ENCODE measurements around the gene HTD2.
"Not testable (repeated sequence)": the region's sequence is repeated elsewhere in the genome, so short reads cannot be mapped to it uniquely, and the experiment has no call there.

Gene HTD2

DNA sequence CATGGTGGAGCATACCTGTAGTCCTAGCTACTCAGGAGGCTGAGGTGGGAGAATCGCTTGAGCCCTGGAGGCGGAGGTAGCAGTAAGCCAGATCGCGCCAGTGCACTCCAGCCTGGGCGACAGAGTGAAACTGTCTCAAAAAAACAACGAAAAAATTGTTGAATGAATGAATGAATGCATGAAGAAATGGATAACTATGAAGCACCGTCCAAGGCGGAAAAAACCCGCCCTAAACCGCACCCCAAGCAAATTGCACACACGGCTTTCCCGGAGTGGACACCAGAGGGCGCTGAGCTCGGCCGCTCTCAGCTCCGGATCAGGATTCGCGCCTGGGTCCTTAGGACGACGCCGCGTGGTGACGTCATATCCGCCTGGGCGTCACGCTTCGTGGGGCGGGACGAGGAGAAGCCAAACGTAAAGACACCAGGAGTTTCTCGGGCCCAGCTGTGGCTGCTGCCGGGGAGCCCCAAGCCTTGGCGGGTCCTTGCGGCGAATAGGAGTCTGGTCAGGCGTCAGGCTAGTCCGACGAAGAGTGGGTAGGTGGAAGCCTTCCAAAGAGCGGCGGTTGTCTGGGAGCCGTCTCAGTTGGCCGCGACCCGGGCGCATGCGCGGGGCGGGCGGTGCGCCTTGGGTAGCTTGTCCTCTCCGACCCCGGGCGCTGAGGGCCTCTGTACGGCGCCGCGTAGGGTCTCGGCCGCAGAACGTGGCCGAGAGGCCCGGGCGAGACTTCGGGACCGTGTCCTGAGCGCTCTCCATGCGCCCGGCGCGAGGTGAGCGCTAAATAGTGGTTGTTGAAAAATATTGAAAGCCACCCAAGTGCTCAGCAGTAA, at the start of gene HTD2, which contains the start of gene RPP14:
HTD2 (plus strand) TSS at position 639 of the 830 bp plus-strand sequence. CDS start 11,094 bp downstream, outside the sequence.
RPP14 (plus strand) TSS at position 364 of the 830 bp plus-strand sequence. CDS start 4,085 bp downstream, outside the sequence.
- peak; percentile 98 for DNase-seq (ENCODE audit: low read depth in 2 of 2)

DNA sequence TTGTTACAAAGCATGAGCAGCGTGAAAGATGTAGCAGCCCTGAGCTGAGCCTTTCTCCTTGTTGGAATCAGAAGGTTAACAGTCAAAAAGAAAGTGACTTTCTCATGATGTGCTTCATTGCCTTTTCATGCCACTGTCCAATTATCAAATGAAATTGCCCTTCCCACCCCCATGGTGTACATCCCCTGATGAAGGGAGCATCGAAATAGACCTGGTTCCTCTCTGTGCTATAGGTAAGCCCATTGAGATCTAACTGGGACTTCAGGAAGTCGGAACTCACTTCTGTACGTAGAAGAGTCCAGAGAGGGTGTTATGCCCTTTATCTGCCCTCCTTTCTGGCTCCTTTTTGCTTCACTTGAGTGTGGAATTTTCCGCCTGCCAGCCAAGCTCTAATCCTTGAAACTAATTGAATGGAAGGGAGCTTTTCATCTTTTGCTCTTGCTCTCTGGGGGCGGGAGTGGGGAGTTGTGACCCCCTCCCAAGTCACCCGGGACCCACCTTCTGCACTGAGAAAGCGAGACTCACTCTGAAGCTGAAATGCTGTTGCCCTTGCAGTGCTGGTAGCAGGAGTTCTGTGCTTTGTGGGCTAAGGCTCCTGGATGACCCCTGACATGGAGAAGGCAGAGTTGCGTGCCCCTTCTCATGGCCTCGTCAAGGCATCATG, 47.8 kb upstream of the HTD2 start:
- no peak for DNase-seq (ENCODE audit: low read depth in 2 of 2)

DNA sequence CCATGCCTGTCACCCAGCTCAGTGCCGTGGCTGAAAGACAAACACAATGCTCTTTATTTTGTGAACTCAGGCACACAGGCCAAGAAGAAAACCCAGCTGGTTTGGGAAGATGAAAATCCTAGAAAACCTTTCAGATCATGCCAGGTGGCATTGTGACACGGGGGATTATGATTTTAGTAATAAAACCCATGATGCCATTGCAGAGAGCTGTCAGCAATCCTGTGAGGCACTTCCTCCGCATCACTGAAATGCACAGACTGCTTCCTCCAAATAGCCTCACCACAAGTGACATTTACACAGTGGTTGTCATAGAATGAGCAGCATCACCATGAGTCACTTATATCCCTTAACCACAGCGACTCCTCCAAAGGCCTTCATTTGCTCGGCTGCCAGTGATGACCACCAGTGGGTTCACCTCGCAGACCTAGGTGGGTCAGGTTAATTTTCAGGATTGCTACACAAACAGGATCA, 46.0 kb upstream of the HTD2 start:
- DNase-seq (ENCODE audit: low read depth in 2 of 2): no peak

DNA sequence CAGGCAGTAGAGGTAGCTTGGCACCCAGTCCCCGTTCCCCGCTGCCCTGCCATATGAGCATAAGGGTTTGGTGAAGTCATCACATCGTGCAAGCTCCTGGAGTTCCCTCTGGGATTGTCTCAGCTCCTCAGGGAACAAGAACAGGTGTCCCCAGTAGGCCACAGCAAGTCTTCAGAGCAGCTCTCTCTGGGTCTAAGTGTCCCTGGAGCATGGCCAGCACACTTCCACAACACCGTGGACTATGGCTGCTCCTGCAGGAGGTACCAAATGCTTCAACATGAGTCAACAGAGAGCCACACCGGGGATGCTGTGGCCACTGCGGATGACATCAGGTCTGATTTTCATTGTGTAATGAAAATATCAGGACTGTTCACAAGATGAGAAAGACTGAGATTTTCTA, 45.6 kb upstream of the HTD2 start:
- no peak for DNase-seq (ENCODE audit: low read depth in 2 of 2)

DNA sequence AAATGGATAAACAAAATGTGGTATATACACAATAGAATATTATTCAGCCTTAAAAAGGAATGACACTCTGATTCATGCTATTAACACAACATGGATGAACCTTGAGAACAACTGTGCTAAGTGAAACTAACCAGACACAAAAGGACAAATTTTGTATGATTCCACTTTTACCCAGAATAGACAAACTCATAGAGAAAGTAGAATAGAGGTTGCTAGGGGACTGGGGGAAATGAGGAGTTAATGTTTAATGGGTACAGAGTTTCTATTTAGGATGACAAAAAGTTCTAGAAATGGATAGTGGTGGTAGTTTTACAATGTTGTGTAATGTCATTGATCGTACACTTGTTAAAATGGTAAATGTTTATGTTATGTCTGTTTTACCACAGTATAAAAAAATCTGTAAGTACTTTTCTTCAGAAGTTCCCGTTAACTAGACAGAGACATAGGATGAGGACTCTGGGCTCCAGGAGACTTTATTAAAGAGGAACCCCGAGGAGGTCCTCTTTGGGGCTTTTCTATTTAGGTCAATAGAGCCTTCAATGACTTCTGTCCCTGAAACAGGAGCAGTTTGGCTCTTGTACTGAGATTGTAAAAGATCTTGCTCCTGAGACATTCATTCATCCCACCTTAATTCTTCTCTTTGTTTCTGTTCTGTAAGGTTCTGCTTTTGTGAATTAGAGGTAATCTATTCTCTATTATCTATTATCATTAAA, 44.2 kb upstream of the HTD2 start:
- no peak for DNase-seq (ENCODE audit: low read depth in 2 of 2)

DNA sequence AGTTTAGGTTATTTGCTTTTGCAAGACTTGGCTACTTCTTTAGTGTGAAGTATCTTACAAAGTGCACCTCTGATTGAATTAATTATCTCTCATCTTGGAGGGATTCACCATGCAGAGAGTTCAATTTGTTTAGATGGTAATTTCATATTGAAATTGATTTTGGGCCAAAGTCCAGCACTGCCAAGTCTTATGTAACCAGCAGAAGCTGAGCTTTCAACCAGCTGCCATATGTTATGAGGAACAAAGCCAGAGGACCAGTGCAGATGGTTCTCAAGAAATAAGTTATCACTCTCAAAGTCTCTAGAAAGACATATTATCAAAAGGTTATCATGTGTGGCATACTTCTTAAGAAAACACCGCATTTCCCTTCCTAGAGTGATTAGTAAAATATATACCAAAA, 39.7 kb upstream of the HTD2 start:
- no peak for DNase-seq (ENCODE audit: low read depth in 2 of 2)

DNA sequence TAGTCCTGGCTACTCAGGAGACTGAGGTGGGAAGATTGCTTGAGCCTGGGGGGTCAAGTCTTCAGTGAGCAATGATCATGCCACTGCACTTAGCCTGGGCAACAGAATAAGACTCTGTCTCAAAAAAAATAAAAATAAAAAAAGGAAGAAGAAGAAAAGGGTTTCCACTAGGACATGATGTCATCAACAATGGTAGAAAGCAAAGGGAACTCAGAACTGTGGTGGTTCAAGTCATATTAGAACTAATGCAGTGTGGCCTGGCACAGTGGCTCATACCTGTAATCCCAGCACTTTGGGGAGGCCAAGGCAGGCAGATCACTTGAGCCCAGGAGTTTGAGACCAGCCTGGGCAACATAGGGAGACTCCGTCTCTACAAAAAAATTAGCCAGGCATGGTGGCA, 38.8 kb upstream of the HTD2 start:
- DNase-seq (ENCODE audit: low read depth in 2 of 2): not testable (repeated sequence)

DNA sequence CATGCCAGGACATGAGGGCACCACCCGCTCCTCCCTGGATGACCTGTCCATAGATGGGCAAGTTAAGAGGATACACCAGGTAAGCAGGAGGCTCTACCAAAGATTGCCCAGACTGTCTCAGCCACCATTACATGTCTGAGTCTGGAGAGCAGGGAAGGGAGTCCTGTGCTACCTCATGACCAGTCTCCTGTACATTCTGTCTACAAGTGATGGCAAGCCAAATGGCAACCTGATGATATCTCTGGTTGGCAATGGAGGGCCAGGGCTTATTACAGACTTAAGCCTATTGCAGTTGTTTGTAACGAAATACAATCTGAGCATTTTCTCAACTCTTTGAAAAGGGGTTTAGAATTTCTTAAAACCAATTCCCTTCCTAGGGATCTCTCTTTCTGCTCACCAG, 37.0 kb upstream of the HTD2 start:
- DNase-seq (ENCODE audit: low read depth in 2 of 2): no peak

DNA sequence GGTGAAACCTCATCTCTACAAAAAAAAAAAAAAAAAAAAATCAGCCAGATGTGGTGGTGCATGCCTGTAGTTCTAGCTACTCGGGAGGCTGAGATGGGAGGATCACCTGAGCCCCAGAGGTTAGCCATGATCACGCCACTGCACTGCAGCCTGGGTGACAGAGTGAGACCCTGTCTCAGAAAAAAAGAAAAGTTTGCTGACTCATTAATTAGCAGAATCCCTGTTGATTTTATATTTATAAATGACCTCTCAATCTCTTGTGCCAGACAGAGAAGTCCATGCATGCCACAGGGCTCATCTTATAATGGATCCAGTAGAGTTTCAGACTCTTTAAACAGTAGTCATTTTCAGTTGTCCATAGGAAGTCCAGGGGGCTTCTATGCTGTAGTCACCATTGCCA, 35.8 kb upstream of the HTD2 start:
- DNase-seq (ENCODE audit: low read depth in 2 of 2): no peak

DNA sequence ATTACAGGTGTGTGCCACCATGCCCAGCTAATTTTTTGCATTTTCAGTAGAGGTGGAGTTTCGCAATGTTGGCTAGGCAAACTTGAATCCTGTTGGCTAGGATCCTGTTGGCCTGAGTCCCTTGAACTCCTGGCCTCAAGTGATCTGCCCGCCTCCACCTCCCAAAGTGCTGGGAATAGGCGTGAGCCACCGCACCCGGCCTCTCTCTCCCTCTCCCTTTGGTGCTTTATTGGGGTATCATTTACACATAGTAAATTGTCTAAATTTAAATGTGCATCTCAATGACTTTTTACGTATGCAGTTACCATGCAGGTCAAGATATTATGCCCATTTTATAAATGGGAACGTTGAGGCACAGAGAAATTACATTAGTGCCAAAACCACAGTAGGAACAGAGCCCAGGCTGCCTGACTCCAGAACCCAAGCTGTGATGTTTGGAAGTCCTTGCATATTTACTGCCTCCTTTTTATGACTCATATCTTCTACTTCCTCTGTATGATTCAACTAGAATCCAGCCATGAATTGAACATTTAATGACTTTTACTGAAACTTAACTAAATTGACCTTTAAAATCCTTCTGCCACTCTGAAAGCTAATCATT, 34.3 kb upstream of the HTD2 start:
- no peak for DNase-seq (ENCODE audit: low read depth in 2 of 2)

DNA sequence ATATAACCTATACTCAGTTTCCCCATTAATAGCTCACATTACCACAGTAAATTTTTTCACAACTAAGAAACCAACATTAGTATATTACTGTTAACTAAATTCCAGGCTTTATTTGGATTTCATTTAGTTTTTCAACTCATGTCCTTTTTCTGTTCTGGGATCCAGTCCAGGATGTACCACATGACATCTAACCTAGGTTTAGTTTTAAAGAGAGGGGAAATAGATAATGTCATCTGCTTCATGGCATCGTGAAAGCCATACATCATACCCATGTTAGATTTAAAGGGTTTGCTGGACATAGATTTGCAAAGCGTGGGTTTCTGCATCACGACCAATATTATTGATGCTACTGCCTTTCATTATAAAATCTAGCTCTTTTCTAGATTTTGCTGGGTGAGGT, 33.4 kb upstream of the HTD2 start:
- no peak for DNase-seq (ENCODE audit: low read depth in 2 of 2)

DNA sequence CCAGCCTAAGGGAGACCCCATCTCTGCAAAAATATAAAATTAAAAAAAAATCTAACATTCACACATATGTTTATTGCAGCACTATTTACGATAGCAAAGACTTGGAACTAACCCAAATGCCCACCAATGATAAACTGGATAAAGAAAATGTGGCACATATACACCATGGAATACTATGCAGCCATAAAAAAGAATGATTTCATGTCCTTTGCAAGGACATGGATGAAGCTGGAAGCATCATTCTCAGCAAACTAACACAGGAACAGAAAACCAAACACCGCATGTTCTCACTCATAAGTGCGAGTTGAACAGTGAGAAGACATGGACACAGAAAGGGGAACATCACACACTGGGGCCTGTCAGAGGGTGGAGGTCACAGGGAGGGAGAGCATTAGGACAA, 33.0 kb upstream of the HTD2 start:
- DNase-seq (ENCODE audit: low read depth in 2 of 2): not testable (repeated sequence)

DNA sequence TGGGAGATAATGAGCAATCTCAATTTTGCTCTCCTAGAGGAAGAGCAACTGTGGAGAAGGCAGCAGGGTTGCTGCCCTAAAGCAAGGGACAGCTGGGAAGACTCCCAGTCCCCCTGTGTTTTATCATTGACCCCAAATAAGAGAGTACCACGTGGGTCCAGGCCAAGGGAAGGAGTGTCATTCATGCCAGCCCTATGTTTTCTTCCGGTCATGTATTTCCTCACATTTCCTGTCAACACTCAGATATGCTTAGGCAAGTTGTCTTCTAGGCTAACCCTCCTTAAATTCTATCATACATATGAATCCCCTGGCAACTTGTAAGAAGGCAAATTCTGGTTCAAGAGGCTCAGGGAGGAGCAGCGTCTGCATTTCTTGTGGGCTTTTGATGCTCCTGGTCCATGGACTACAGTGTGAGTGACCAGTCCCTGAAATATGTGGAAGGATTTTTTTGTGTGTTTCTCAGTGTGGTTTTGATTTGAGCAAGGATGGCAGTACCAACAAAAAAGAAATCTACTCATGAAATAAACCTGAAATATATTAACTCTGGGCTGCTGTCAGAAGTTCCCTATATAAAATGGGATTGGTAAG, 32.2 kb upstream of the HTD2 start:
- DNase-seq (ENCODE audit: low read depth in 2 of 2): no peak

DNA sequence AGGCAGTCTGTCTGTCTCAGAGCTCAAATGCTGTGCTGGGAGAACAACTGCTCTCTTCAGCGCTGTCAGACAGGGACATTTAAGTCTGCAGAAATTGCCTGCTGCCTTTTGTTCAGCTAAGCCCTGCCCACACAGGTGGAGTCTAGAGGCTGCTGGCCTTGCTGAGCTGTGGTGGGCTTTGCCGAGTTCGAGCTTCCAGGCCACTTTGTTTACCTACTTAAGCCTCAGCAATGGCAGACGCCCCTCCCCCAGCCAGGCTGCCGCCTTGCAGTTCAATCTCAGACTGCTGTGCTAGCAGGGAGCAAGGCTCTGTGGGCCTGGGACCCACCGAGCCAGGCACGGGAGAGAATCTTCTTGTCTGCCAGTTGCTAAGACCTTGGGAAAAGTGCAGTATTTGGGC, 25.3 kb upstream of the HTD2 start:
- DNase-seq (ENCODE audit: low read depth in 2 of 2): no peak

DNA sequence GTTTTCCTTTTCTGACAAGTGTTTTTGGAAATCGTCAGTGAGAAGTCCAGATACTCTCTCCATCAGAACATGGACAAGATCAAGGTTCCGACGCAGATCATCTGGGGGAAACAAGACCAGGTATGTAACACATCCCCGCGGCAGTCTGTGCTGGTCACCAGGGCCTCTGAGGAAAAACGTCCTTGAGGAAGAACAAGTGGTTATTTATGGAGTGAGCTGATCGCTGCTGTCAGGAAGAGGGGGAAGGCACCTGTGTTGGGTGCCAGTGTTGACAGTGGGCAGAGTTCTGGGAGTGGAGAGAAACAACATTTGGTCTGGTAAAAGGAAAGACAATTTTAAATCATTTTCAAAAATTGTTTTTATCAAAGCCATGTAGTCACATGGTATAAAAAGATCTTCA, 21.0 kb upstream of the HTD2 start:
- no peak for DNase-seq (ENCODE audit: low read depth in 2 of 2)

DNA sequence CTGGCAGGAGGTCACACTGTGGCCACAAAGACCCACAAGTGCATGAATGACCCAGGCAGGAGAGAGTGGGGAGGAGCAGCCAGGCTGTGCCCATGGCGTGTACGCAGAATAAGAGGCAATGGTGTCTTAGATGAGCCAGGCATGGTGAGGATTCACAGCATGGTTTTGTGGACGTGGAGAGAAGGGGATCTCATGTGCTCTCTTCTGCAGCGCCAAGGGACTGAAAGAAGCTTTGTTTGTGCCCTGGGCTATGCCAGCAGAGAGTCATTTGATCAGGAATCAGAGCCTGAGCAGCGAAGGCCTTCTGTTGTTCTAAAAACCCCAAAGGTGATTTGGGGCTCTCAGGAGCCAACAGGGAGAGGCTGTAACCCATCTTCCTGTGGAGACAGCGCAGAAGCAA, 19.0 kb upstream of the HTD2 start:
- no peak for DNase-seq (ENCODE audit: low read depth in 2 of 2)

DNA sequence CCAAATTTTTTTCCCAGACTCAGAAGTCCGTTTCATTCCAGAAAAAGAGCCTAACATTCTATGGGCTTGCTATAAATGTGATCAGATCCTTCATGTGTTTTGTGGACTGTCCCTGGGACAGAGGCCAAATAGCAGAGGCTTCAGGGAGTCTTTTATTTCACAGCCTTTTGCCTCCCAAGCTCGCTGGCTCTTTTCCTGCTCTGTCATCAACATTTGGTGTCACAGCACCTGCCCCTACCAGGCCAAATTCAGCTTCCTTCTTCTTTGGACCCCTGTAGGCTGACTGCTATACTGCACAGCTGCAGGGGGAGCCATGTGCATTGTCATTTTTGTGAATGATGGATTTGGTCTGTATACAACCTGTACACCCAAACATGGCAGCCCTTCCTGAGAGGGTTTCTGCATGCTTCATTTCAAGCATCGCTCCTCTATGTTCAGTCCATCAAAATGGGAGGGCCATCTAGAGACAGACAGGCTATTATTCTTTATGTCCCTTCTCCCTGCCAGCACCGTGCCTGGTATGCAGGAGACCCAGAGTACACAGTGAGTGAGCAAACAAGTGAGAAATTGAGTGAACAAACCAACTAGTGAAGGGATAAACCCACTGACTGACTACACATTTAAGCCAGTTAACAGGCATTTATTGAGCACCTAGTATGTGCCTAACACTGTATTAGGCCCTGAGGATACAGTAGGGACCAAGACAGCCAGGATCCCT, 18.1 kb upstream of the HTD2 start:
- DNase-seq (ENCODE audit: low read depth in 2 of 2): no peak

DNA sequence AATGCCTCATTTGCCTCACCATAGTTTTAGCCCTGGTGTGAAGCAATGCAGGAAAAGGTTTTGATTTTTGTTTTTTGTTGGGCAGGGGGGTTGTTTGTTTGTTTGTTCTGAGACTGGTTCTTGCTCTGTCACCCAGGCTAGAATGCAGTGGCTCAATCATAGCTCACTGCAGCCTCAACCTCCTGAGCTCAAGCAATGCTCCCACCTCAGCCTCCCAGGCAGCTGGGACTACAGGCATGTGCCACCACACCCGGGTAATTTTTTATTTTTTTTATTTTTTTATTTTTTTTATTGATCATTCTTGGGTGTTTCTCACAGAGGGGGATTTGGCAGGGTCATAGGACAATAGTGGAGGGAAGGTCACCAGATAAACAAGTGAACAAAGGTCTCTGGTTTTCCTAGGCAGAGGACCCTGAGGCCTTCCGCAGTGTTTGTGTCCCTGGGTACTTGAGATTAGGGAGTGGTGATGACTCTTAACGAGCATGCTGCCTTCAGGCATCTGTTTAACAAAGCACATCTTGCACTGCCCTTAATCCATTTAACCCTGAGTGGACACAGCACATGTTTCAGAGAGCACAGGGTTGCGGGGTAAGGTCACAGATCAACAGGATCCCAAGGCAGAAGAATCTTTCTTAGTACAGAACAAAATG, 17.2 kb upstream of the HTD2 start:
- not testable (repeated sequence) for DNase-seq (ENCODE audit: low read depth in 2 of 2)

DNA sequence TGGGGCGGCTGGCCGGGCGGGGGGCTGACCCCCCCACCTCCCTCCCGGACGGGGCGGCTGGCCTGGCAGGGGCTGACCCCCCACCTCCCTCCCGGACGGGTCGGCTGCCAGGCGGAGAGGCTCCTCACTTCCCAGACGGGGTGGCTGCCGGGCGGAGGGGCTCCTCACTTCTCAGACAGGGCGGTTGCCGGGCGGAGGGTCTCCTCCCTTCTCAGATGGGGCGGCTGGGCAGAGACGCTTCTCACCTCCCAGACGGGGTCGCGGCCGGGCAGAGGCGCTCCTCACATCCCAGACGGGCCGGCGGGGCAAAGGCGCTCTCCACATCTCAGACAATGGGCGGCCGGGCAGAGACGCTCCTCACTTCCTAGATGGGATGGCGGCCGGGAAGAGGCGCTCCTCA, 15.9 kb upstream of the HTD2 start:
- not testable (repeated sequence) for DNase-seq (ENCODE audit: low read depth in 2 of 2)

DNA sequence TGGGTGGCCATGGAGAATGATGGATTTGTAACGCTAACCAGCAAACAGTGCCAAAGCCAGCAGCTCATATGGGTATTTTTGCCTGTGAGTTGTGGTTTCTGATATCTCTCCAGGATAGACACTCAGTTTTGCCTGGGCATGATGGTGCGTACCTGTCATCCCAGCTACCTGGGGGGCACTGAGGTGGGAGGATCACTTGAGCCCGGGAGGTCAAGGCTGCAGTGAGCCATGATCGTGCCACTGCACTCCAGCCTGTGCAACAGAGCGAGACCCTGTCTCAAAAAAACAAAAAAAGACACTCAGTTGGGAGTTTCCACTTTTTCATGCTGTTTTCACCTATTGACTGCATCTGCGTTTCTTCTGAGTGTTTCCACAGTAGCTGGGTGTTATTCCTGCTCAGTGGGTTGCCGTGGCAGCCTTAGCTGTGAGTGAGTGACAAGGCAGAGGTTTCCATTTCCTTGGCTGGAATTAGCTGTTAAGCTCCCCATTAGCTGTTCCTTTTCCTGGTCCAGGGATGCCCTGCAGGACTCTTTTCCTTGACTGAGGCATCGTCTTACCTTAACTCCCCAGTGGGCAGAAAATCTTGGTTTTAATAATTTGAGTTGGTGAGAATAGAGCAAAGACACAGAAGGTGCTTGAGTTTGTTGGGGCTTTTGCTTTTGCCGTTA, 14.5 kb upstream of the HTD2 start:
- no peak for DNase-seq (ENCODE audit: low read depth in 2 of 2)

Measured in stimulated activated CD4-positive, alpha-beta T cell treated with anti-CD3 and anti-CD28 coated beads, Interleukin-1b, Interleukin-23, amount 100 ng/mL, for 4 hours (primary cell).